GM18870 (cell line): ENCODE results near the gene CD53.
"Not testable (repeated sequence)": the region's sequence is repeated elsewhere in the genome, so short reads cannot be mapped to it uniquely, and the experiment has no call there.

ENCODE experiments used
- ATAC-seq: cut with Tn5 transposase; IDR thresholded peaks from one replicate; pipeline ENCODE4 v1.9.1; 2021; ENCODE audit warnings: moderate library complexity; ENCODE audit not compliant: unreplicated experiment

Gene CD53

DNA sequence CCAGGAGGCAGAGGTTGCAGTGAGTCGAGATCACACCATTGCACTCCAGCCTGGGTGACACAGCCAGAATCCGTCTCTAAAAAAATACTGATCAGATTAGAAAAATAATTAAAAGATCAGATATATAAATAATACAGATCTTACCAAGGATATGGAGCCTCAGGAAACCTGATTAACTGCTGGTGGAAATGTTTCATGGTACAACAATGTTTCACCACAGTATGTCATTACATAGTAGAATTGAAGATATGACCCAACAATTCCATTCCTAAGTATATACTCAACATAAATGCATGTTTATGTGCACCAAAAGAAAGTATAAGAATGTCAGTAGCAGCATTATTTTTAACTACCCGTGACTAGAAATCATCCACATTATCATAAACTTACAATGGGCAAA is 41.7 kb downstream of the CD53 start:
- ATAC-seq, result no peak

DNA sequence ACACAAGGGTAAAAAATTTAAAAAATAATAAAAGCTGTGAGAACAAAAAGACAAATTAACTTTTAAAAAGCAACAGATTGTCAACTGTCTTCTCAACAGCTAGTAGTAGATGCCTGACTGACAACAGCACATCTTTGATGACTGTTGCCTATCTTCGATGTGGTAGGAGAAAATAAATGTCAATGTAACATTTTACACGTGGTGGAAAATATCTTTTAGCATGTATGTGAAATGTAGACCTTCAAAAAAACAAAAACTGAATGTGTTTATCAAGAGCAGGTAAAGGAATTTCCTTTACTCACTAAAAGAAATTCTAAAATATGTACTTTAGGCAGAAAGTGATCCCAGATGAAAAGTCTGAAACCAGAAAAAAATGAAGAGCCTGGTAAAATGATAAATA is 42.9 kb downstream of the CD53 start:
- no peak for ATAC-seq

DNA sequence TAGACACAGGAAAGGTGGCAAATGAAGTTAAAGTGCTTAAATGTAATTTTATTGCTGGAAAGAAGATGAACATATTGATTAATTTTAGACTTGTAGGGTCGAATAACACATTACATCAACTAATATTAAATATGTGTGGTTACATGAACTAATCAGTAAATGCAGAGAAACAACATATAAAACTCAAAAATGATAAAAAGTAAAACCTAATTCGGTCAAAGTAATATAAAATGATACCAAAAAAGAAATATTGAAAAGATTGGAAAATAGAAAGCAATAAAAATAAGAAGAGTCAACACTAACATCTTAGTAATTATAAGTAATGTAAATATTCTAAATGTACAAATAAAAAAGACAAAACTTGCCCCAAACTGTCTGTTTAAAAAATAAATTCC is 43.3 kb downstream of the CD53 start:
- ATAC-seq, result no peak

DNA sequence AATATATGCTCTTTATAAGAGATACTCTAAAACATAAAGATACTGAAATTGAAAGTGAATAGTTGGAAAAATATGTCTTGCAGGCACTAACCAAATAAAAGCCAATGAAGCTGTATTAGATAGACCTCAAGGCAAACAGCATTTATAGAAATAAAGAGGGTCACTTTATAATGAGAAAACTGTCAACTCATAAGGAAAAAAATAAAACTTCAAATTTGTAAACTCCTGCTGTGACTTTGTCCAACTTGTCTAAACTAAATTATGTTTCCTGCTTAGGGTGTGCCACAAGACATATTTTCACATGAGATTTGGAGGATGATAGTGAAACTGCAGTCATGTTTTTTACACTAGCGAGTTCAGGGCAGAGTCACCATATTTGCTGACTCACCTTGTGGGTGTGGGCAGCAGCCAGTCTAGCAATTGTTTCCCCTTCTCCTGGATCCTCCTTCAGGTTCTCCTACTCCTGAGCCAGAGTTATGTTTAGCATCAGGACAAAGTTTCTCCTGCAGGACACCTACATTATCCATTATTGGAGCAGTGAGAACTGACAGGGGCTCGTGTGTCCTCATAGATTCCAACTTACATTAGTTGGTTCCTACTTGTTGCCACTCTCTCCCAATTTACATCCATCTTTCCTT is 43.8 kb downstream of the CD53 start:
- peak; percentile 55 for ATAC-seq

DNA sequence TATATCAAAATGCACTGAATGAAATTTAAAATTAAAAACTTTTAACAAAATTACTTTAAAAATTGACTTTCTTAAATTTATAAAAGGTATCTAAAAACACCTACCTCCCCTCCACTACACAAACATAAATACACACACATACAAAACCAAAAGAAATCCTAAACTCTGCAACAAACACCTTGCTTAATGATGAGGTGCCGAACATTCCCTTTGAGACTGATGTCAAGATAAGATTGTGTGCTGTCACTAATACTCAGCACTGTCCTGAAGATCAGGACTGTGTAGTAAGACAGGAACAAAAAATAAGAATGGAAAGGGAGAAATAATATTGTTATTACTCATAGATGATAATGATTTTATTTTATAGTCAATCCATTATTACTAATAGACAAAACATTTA is 45.1 kb downstream of the CD53 start:
- ATAC-seq, result no peak

DNA sequence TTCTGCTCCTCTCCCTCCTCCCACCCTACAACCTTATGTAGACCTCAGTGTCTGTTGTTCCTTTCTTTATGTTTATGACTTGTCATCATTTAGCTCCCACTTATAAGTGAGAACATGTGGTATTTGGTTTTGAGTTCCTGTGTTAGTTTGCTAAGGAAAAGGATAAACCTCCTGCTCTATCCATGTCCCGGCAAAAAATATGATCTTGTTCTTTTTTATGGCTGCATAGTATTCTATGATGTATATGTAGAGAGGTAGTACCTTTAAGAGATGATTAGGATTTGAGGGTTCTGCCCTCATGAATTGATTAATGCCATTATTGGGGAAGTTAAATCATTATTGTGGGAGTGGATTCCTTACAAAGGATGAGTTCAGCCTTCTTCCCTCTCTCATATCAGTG is 49.0 kb downstream of the CD53 start:
- ATAC-seq, result no peak

DNA sequence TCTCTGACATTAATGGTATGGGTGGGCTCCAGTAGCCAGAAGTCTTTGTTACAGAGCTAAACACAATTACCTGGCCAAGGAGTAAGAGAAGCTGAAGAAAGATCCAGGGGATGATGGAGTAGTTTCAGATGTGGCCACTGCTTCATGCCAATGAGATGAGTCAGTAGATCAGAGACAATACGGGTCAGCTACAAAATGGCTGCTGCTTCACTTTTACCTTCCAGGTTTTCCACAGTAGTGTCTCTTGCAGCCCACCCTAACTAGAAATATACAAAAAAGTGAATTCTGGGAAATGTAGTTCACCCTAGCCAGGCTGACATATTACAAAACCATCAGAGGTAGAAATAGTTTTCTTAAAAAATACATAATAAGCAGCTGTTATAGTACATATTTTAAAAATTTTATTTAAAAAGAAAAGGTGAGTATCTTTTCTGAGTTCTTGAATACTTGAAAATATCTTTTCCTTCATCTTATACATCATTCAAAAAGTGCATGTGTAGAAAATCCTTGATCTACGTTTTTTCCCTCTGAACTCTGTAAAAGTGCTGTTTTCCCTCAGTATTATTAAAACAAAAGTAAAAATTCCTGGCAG is 54.6 kb downstream of the CD53 start:
- ATAC-seq, result no peak

DNA sequence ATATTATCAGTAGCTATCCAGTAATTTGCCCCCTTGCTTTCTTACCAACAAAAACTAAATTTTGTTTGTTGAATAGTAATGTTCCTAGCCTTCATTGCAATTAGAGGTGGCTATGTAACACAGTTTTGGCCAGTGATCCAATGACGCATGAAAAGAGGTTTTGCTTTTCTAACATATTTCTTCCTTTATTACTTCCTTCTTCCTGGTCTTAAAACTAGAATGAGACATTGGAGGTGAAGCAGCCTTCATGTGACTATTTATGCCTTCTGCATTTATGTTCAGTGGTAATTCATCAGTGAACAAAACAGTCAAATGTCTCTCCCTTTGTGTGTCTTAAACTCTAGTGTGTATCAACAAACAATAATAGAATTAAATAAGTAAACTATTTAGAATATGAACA is 55.2 kb downstream of the CD53 start:
- ATAC-seq, result no peak

DNA sequence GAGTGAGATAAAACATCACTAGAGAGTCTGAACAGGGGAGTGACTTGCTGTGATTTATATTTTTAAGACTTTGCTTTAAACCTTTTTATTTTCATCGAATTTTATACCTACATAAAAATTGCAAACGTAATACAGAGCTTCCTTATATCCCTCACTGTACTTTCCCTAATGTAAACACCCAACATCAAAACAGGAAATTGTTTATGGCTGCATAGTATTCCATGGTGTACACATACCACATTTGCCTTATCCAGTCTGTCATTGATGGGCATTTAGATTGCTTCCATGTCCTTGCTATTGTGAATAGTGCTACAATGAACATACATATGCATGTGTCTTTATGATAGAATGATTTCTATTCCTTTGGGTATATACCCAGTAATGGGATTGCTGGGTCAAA is 56.0 kb downstream of the CD53 start:
- no peak for ATAC-seq

DNA sequence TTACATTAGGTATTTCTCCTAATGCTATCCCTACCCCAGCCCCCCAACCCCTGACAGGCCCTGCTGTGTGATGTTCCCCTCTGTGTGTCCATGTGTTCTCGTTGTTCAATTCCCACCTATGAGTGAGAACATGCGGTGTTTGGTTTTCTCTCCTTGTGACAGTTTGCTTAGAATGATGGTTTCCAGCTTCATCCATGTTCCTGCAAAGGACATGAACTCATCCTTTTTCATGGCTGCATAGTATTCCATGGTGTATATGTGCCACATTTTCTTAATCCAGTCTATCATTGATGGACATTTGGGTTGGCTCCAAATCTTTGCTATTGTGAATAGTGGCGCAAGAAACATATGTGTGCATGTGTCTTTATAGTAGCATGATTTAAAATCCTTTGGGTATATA is 58.1 kb downstream of the CD53 start:
- ATAC-seq, result not testable (repeated sequence)

DNA sequence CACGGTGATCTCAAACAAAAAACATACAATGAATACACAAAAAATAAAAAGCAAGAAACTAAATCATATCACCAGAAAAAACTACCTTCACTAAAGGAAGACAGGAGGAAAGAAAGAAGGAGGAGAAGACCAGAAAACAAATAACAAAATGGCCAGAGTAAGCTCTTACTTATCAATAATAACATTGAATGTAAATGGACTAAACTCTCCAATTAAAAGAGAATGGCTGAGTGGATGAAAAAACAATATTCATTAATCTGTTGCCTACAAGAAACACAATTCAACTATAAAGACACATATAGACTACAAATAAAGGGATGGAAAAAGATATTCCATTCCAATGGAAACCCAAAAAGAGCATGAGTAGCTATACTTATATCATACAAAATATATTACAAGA is 63.6 kb downstream of the CD53 start:
- no peak for ATAC-seq

DNA sequence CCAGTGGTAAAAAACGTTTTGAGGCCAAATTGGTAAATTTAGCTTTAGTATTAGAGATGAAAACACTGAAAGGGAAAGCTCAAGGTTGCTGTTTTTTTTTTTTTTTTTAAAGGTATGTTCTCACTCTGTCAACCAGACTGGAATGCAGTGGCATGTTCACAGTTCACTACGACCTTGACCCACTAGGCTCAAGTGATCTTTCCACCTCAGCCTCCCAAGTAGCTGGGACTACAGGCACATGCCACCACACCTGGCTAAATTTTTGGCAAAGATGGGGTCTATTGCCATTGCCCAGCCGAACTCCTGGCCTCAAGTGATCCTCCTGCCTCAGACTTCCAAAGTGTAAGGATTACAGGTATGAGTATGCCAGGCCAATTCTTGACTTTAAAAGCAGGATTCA is 71.9 kb downstream of the CD53 start:
- no peak for ATAC-seq

DNA sequence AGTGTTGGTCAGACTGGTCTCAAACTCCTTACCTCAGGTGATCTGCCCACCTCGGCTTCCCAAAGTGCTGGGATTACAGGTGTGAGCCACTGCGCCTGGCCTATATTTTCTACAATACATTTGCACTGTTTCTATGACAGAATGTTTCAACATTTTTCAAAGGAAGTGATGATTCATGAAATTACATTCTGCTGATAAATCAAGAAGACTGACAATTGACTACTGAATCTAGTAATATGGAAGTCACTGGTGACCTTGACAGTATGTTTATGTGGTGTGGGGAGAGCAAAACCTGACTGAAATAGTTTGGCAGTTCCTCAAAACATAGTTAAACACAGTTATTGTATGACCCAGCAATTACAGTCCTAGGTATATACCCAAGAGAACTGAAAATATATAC is 72.7 kb downstream of the CD53 start:
- ATAC-seq, result no peak

DNA sequence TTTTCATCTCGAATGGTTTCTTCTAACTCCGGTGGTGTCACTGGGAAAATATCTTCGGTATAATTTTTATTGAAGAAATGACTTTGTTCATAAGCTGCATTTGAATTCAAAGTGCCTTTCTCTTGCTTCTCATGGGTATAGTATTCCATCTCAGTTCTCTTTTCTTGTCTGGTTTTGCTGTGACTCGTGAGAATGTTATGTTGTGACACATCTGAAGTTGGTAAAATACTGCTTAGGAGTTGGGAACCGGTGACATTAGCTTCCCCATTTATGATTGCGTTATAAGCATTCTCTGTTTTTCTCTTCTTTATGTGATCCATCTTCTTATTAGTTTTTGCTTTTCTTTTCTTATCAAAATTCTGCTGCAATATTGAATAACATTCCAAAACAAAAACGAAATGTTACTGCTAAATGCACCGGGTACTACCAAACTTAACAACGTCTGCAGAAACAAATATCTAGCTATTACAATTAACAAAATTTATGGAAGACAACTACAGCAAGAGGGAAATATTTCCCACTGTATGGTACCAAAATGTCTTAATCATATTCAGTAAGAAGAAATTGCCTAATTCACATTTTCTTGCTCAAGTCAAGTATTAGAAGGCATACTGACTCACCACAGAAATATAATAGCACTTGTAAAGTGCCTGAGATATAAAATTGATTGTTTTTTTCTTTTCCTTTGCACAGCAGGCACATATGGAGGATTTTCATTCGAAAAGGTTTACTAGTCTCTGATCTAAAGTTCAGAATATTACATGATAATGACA is 75.3 kb downstream of the CD53 start:
- ATAC-seq, result no peak
